HG03378 (cell line): ENCODE measurements around the gene LAMA3.

Source experiments
- ATAC-seq: cut with Tn5 transposase; IDR thresholded peaks from one replicate; pipeline ENCODE4 v1.9.1; 2021; ENCODE audit warnings: mild to moderate bottlenecking, moderate library complexity; ENCODE audit not compliant: unreplicated experiment

LAMA3 gene

DNA sequence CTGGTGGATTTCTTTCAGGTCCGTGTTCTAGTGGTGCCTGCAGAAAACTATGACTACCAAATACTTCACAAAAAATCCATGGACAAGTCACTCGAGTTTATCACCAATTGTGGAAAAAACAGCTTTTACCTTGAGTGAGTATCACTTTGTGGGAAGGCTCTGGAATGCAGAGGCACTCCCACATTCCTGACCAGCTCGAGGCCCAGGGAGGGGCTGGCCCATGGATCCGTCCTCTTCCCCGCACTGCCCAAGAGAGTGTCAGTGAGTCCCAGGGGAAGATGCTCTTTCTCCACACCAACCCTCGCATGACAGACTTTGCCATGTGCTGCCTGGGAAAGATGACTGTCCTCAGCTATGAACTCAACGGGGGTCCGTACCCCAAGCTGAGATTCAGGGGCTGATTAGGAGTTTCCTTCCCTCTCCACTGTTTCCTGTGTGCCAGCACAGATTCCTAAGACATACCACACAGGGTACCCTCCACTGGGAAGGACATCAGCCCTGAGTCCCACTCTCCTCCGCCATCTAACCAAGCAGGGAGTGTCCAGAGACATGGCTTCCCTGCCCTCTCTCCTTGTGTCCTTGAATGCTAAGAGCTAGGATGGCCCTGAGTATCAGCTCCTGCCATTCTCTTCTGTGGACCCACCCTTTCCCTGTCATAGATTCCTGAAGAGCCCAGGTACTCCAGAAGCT lies 155.9 kb downstream of the LAMA3 start:
- no peak for ATAC-seq

DNA sequence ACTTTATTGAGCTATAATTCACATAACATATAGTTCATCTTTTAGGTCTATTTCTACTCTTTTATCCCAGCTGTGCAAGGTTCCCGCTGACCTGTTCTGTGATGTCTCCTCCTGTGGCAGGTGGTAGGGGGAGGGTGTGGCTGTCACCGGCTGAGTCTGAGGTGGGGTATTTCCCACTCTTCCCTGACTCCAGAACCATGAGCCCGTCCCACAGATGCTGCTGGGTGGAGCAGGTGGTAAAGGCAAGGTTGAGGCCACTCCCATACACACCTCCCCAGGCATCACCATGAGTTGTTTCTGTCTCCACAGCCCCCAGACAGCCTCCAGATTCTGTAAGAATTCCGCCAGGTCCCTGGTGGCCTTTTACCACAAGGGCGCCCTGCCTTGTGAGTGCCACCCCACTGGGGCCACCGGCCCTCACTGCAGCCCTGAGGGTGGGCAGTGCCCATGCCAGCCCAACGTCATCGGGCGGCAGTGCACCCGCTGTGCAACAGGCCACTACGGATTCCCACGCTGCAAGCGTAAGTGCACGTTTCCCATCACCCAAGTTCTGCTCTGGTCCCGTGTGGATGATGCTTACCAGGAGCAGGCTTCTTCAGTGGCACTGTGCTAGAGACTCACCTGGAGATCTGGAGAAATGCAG lies 156.9 kb downstream of the LAMA3 start:
- no peak for ATAC-seq

DNA sequence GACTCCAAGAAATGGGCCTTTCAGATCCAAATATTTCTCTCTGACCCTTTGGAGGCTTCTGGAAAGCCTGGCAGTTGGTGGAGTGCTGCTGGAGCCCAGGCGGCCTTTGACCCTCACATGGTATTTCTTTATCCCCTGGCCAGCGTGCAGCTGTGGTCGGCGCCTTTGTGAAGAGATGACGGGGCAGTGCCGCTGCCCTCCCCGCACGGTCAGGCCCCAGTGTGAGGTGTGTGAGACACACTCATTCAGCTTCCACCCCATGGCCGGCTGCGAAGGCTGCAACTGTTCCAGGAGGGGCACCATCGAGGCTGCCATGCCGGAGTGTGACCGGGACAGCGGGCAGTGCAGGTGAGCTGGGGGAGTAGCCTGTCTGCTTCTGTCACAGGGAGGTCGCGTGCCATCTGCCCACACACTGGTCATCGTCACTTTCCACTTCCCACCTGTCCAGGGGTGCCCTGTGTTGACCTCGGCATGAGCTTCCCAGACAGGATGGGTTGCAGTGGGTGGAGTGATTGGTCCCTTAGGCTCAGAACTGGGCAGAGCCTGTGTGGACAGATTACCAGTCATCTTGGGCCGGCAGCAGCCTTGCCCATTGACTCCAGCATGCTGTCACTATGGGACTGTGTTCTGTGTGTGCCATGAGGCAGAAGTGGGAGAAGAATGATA lies 158.2 kb downstream of the LAMA3 start:
- ATAC-seq = no peak

DNA sequence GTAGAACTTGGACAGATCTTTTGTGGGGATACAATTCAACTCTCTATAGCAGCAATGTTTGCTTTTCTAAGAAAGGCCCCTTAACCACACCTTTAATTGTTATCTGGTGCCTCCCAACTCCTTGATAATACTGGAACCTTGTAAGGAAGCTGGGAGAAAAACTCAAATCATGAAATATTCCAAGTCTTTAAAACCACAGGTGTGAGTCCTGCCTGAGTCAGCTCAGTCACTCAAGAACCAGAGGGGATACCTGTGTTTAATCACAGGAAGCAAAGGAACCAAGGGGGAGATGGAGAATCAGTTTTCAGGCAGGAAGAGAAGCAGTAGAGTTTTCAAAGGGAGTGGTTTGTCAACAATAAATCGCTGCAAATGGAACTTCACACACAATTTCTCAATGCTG lies 159.9 kb downstream of the LAMA3 start:
- no peak for ATAC-seq

DNA sequence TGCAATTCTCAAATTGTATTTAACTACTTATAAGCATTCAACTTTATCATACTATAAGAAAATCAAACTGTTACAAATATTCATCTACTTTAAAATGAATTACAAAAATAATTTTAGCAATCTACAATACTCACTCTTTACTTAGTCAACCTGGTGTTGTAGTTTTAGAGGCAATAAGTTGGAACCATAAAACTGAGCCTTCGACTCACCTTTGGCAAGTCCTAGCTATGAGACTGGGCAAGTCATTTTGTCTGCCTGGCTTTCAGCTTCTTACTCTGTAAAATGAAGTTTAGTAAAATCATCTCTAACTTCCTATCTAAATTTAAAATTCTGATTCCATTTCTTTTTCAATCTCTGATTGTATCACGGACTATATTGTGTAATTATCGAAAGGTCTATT lies 161.0 kb downstream of the LAMA3 start:
- ATAC-seq = no peak

DNA sequence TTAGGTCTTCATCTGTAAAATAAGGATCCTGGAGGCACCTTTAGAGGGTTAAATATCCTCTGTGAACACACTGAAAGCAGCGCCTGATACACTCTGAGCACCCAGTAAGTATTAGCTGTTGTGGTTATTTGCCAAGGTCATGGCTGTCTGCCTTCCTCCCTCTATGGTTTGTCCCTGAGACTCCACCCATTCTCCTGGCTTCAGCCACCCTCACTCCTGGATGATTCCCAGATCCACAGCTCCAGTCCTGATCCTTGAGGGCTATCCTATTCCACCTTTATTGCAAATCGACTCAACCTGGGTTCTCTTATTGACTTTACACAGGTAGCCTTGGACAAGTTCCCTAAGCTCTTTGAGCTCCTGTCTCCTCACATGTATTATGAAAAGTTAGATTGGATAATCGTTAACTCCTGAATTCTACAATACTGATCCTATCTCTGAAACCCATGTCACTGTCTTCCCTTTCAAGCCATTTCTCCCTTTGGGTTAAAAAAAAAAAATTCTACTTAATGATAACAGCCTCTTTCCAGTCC lies 162.3 kb downstream of the LAMA3 start:
- no peak for ATAC-seq

DNA sequence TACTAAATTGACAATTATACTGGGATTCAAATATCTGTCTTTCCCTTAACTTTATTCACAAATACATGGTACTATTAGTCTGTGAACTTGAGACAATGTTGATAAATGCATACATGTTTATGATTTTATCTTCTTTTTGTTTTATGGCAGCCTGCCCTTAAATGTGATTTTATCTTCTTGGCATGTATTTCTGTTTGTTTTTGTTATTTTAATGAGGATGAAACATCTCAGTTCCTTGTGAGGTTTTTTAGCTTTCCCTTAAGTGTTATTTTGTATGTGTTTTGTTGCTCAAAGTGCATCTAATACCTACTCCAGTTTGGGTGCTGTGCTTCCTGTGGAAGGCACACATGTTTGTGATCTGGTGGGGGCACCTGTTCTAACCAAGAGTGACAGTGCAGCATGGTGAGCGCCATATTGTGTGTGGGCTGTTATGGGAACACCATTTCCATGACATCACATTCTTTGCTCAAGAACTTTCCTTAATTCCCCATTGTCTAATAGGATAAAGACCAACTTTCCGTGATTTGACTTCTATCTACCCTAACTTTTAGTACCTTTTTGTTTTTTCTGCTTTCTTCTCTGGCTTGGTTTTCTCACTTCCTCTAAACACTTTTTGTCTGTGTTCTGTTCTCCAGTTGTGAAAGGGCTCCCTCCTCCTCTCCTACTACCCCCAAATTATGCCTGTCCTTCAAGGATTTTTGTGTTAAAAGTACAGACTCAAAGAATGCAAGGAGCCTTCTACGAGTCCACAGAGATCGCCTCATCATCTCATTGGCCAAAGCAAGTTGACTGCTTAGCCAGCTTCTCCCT lies 163.2 kb downstream of the LAMA3 start:
- ATAC-seq = no peak

DNA sequence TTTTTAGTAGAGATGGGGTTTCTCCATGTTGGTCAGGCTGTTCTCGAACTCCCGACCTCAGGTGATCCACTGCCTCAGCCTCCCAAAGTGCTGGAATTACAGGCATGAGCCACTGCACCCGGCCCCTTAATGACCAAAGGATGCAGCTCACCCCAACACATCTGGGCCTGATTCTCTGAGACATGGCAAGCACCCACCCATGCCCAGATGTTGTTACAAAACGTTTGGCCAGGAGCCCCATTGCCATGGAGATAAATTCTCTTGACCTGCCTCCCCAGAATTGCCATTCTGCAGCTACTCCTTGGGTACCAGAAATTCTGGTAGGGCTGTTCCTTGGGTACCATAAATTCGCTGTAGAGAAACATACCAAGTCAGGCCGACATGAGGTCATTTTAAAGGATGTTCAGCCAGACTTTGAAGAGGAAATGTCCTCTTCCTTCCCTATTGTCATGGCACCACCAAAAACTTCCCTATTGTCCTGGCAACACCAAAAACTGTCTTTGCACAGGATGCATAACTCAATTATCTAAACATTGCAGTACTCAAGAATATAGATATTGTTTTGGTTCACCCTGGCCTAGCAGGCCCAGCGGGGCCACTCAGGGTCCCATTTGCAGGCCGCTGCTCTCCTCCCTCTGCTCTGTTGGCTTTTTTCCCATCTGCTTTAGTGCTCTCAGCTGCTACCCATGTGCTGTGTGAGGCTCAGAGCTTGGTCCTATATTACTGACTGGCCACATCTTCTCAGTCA lies 164.4 kb downstream of the LAMA3 start:
- ATAC-seq = no peak

DNA sequence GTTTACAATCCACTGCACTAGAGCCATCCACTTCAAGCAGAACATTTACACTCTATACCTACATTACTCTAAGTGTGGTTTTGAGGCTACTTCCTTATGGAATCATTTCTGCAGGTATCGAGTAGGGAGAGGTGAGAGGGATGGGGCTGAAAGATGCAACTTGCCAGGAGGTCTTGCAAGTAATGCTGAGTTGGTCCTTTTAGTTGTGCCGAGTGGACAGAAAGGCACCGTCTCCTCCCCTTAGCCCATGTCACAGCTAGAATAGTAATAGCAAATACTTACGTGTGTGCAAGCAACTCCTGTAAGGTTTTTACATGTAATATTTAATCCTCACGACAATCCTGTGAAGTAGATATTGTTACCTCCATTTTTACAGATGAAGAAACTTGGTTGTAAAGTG lies 166.5 kb downstream of the LAMA3 start:
- no peak for ATAC-seq

DNA sequence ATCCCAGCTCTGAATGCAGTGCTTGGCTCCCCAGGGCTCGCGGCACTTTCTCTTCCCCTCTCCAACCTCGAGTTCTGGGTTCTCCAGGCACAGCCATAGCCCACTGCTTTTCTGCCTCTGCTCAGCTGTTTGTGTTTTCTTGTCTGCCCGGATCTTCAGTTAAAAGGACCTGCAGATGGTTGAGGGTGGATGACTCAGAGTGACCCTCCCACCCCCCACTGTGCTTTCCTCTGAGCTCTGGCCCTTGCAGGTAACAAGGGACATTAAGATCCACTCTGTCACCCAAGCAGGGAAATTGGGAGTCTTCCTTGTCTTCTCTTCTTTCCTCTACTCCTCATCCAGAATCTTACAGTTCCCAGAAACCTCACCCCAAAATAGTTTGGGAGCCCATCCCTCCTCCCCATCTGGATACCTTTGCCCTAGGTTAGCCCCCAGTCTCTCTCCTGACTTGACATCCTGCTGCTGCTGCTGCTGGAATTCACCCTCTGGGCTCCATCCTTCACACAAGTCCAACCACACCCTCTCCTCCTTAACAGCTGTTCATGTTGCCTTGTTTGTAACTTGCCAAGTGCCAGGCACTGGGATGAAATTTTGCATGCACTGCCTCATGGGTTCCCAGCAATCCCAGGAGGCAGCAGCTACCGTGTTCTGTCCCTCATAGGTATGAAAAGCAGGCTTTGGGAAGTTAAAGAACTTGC lies 167.4 kb downstream of the LAMA3 start:
- no peak for ATAC-seq

DNA sequence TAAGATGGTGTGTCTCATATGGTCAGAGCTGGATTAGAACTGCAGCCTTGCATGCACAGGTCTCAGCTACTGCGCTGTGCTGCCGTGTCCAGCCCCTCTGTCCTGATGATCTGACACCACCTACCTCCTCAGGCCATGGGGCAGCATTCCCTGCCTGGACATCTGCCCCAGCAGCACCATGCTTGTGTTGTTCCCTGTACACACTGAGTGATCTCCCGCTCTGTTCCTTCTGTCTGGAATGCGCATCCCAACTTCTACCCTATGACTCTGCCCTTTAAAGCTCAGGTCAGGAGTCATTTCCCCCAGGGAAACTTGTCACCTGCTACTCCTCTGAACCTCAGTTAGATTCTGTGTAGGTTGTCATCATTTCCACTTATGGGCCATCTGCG lies 167.9 kb downstream of the LAMA3 start:
- no peak for ATAC-seq

DNA sequence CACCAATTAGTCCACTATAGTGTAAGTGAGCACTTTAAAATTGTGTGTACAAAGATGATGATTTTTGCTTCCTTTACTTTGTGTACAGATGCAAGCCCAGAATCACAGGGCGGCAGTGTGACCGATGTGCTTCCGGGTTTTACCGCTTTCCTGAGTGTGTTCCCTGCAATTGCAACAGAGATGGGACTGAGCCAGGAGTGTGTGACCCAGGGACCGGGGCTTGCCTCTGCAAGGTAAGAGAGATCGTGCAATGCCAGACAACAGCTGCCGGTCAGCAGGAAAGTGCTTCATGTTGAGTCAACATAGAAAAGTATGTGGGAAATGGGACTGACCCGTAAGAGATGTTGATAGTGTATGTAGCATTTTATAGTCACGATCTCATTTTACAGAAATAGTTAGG lies 168.5 kb downstream of the LAMA3 start:
- no peak for ATAC-seq

DNA sequence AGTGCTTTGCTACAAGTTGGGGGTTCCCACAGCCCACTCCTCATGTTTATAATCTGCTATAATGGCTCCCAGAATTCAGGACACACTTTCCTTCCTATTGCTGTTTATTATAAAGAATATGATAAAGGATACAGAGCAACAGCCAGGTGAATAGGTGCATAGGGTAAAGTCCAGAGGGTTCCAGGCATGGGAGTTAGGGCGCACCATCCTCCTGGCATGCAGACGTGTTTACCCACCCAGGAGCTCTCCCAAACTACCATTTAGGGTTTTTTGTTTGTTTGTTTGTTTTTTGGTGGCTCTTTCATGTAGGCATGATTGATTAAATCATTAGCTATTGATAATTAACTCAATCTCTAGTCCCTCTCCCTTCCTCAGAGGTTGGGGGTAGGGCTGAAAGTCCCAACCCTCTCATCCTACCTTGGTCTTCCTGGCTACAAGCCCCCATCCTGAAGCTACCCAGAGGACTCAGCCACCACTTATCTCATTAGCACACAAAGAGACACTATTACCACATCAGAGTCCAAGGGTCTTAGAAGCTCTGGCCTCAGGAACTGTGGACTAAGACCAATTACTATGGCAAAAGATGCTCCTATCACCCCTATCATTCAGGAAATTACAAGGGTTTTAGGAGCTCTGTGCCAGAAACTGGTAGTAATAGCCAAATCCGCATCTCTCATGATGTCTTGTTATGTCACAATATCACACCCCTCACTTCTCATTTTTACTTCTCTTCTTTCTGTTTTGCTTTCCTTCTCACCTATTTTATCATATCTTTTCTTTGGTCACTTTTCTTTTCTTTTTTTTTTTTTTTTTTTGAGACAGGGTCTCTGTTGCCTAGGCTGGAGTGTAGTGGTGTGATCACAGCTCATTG lies 170.4 kb downstream of the LAMA3 start:
- no peak for ATAC-seq

DNA sequence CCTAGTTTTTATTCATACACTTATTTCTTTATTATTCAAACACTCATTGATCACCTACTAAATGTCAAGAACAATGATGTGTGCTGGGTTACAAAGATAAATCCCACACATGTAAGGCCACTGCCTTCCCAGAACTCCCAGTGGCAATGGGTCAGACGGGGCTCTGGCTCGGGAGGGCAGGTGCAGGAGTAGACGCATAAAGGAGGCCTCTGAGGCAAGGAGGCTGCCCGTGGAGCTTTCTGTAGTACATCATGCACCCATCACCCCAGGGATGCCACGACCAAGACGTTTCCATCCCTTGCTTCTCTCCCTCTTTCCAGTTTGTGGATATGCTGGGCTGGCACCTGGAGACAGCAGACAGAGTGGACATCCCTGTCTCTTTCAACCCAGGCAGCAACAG lies 172.1 kb downstream of the LAMA3 start:
- ATAC-seq = no peak

DNA sequence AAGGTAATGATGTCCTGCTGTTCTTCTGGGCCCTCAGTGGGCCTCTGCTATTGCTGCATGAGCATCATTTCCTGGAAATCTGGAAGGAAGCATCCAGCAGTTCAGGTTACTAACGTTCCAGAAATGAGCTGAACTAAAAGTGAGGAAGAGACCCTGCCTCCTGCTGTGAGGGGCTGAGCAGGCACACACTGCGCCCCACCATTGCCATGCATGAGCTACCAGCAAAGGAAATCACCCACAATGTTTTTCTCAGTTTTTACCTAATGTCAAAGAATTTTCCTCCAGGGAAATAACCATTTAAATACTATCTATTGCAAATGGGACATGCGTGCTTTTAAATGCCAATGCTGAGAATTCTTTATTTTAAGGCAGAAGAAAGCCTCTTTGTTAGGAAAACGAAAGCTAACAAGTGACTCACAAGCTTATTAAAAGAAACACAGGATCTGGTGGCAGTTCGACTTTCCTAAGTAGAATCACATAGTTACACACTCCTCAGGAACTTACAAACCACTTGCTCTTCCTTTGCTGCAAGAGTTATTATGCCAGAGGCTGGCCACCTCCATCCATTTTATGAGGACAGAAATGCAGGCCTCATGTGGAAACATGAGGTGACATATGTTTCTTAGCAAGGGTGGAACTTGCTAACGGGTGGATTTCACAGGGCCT lies 172.7 kb downstream of the LAMA3 start:
- no peak for ATAC-seq

DNA sequence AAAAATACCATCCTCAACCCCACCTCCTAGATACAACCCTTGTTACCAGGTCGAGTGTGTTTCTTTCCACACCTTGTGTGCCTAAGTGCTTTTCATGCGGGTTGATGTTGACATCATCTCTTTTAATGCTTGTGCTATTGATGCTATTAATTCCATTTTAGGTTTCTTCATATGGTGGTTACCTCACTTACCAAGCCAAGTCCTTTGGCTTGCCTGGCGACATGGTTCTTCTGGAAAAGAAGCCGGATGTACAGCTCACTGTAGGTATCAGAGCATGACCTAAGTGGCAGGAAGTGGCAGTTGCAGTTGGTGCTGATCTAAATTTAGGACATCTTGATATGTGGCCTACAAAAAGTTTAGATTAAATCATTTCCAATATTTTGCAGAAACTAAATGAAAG lies 175.4 kb downstream of the LAMA3 start:
- peak; percentile 52 for ATAC-seq

DNA sequence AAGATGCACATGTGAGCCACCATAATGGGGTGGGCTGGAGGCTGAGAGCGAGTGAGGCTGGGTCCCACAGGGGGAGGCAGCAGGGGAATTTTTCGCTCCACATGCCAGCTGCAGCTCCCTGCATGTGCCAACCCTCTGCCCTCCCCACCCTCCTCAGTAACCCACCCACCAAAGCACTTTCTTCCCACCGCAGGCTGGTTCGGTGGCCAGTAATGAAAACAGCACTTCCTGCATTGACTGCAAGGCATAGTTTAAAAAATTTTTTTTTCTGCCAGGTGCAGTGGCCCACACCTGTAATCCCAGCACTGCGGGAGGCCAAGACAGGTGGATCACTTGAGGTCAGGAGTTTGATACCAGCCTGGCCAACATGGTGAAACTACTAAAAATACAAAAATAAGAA lies 177.8 kb downstream of the LAMA3 start:
- no peak for ATAC-seq

DNA sequence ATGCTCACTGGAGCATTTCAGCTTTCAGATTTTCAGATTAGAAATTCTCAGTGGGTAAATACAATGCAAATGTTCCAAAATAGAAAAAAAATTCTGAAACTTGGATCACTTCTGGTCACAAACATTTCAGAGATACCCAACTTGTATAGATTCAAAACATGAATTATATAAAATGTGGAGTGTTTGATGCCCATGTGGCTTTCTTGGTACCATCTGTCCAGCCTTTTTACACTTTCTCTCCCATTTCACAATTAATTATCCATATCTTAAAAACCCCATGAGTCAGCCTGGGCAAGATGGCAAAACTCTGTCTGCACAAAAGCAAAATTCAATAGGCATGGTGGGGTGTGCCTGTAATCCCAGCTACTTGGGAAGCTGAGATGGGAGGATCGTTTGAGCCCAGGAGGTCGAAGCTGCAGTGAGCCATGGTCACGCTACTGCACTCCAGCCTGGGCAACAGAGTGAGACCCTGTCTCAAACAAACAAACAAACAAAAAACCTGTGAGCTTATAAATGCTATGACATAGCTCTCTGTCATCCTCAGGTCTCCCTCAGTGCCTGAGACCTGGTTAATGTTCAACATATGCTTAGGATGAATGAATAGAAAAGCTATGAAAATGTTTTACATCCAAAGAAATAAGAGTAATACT lies 179.0 kb downstream of the LAMA3 start:
- ATAC-seq = no peak
